ENCODE data around the gene REXO2. TPM values are rescaled to one million over a fixed set of nuclear protein-coding genes. Genes with fewer than 3 reads are reported as not detected.

The REXO2 gene
- total and polyA plus RNA-seq, 2 of the 8 experiments (the other 6 are each of a cell fraction or from before 2014, with no cell fraction given), result 111 to 114 TPM

GRCh38 chr11:114452399-114452798, 13.1 kb downstream of the REXO2 start:
- H2AFZ ChIP-seq (ENCODE audit: low read length), result no peak overlapping the region
- H2BK120ac ChIP-seq (replicated peaks; ENCODE audit: low read depth, low read length), result no peak overlapping the region
- H3K36me3 ChIP-seq (ENCODE audit: control insufficient read depth in 2 of 4, insufficient read depth in 4 of 4, low read length in 3 of 4), result peaks cover 6 to 33% (median 22%) of the 10 kb centered on the region in 4 experiments
- H2BK20ac ChIP-seq (ENCODE audit: low read length), result no peak overlapping the region
- no peak overlapping the region for H3K4me3 ChIP-seq (ENCODE audit: extremely low read depth in 1 of 4, insufficient read depth in 2 of 4, low read depth in 3 of 4, low read length in 4 of 4)
- no peak overlapping the region for H4K91ac ChIP-seq (replicated peaks; ENCODE audit: insufficient read length, low read length)
- no peaks in the 10 kb centered on the region for H3K27me3 ChIP-seq (replicated peaks in 1 of 4; ENCODE audit: control insufficient read depth in 3 of 4, extremely low read depth in 1 of 4, insufficient read depth in 3 of 4, low read length in 3 of 4)
- no peaks in the 10 kb centered on the region; a peak in 1 of 7 replicates for H3K4me1 ChIP-seq (replicated peaks in 1 of 4; ENCODE audit: control insufficient read depth in 3 of 4, insufficient read depth in 4 of 4, low read length in 3 of 4)
- H4K5ac ChIP-seq (ENCODE audit: insufficient read length, low read depth, low read length), result no peak overlapping the region
- H2BK15ac ChIP-seq (ENCODE audit: low read length), result no peak overlapping the region
- CTCF ChIA-PET (ENCODE audit: partially characterized antibody), result interaction anchor here (0.9 kb wide), 1 partner anchor 12 kb away, joined by 3 read pairs; no protein-coding TSS in a partner anchor
- no peak for FAIRE-seq
- no peak overlapping the region for H3K9ac ChIP-seq (replicated peaks in 1 of 4; ENCODE audit: extremely low read depth in 1 of 4, low read depth in 3 of 4, low read length in 3 of 4)
- WGBS, 2 experiments (ENCODE audit: extremely low coverage in 1 of 2, insufficient coverage in 1 of 2, insufficient read length in 1 of 2, insufficient replicate concordance in 2 of 2, low coverage in 1 of 2, low lambda C conversion rate in 2 of 2, missing lambda C conversion rate in 1 of 2), result 88% methylated on average over 3 of the region's 3 CpGs; no CpG with 5 or more reads in 1 of the 2 experiments
- H3K9me3 ChIP-seq (ENCODE audit: insufficient read depth in 2 of 2, low read depth in 1 of 2, low read length in 1 of 2), result no peaks in the 10 kb centered on the region
- no peak overlapping the region for H3K4me2 ChIP-seq (ENCODE audit: insufficient read depth in 1 of 2, low read depth in 2 of 2, low read length in 2 of 2)
- H4K8ac ChIP-seq (ENCODE audit: extremely low read depth, insufficient read depth, low read length), result no peak overlapping the region
- no peak overlapping the region for H3K14ac ChIP-seq (ENCODE audit: insufficient read length)
- no peaks in the 10 kb centered on the region; the same call in 1 of the 2 replicates for H3K79me1 ChIP-seq (ENCODE audit: low read depth, low read length)
- H3K4ac ChIP-seq (replicated peaks; ENCODE audit: insufficient read length, low read depth, low read length), result no peak overlapping the region
- no peak overlapping the region for H3K23ac ChIP-seq (ENCODE audit: insufficient read length)
- no peak overlapping the region for H3K56ac ChIP-seq (replicated peaks; ENCODE audit: insufficient read length, low read depth, low read length)
- H3K23me2 ChIP-seq (ENCODE audit: low read depth, low read length), result no peaks in the 10 kb centered on the region
- H3K18ac ChIP-seq (ENCODE audit: extremely low read depth, low read length), result no peak overlapping the region
- H2BK5ac ChIP-seq (ENCODE audit: low read depth, low read length), result no peak overlapping the region
- H2BK12ac ChIP-seq (ENCODE audit: low read depth, low read length), result no peak overlapping the region
- DNase-seq (ENCODE audit: low read depth in 1 of 2, low spot score in 2 of 2), result no peak
- peaks cover 0 to 38% of the 10 kb centered on the region in 2 experiments; a peak in 2 of 4 replicates for H3K79me2 ChIP-seq (ENCODE audit: control insufficient read depth in 1 of 2, insufficient read depth in 2 of 2, low read length in 2 of 2)
- POLR2A ChIA-PET (ENCODE audit: partially characterized antibody), result no interaction called here
- no peak overlapping the region for H2AK5ac ChIP-seq (ENCODE audit: low read depth, low read length)
- H4K20me1 ChIP-seq (replicated peaks in 1 of 2; ENCODE audit: control insufficient read depth in 1 of 2, insufficient read depth in 2 of 2, low read length in 2 of 2), result no peaks in the 10 kb centered on the region
- no peak overlapping the region for H3K27ac ChIP-seq (ENCODE audit: low read depth, low read length)
- TF ChIP-seq GTF2F1 (IDR thresholded peaks at IDR 0.05; ENCODE audit: borderline replicate concordance, low read depth, low read length) (no peak), CTCF (IDR thresholded peaks at IDR 0.05; ENCODE audit: control extremely low read depth in 1 of 3, insufficient read depth in 1 of 3, low read depth in 1 of 3, low read length in 3 of 3) (no peak), TAF1 (IDR thresholded peaks at IDR 0.05; ENCODE audit: low read depth, low read length) (no peak), SP1 (IDR thresholded peaks at IDR 0.05; ENCODE audit: low read depth, low read length) (no peak), BACH1 (IDR thresholded peaks at IDR 0.05; ENCODE audit: low read length) (no peak), PHF8 (conservative IDR thresholded peaks at IDR 0.05; ENCODE audit: low read depth, low read length) (no peak), RNF2 (IDR thresholded peaks at IDR 0.05; ENCODE audit: borderline replicate concordance, low read depth, low read length, missing control alignments, poor library complexity, severe bottlenecking) (no peak)

Data from H1 (cell line).